Fibroblast of pulmonary artery (primary cell): Measurements from ENCODE around the gene ITGAV.

Experiments
- DNase-seq: peaks from one replicate; pipeline ENCODE4 v3.0.0-alpha.2; 2010; ENCODE audit warnings: low read depth
- H3K4me3 ChIP-seq: replicated peaks from 2 replicates; pipeline ENCODE4 v1.5.1; 2011; ENCODE audit warnings: low read depth, mild to moderate bottlenecking, control low read depth, low read length, moderate library complexity
- CTCF ChIP-seq: IDR thresholded peaks from 2 replicates; pipeline ENCODE4 v1.5.1; 2011; ENCODE audit warnings: mild to moderate bottlenecking, control low read depth, low read length, inconsistent platforms; ENCODE audit errors: missing control alignments

ITGAV gene

DNA sequence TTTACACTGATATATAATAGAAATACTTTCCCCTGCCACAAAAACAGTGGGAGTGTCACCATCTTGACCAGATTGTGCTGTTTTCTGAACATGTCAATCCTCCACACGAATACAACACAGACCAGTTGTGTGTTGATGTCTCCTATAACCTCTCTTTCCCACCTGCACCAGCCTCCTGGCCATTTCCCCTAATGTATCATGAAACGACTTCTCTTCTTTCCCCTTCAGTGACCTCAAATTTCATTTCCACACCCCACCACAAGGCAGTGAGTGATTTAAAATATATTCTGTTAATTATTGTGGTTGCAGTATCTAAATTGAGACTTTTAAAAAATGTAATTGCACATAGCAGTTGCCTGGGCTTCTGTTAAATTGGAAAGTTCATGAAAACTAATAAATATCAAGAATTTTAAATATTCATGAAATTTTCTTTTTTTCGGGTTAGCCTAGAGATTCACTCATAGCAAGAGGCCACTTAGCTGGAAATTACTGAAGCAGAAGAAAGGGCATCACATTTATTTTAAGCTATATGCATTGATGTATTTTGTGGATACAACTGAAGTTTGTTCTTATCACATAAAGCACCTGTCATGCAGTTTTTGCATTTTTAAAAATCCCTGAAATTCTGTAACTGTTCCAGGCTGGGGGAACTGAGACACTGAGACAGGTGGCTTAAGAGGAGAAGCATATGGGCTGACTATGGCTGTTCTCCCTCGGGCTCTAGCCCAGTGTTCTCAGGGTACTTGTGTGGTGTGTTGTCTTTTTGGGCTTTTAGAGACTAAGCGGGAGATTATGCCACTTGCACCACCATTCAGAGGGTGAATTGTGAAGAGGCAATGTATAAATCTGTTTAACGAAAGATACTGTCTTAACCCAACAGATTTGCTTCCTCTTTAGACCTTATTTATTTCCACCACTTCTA is 119.9 kb downstream of the ITGAV start:
- H3K4me3 ChIP-seq = no peak overlapping the region
- DNase-seq = no peak
- no peak for TF ChIP-seq CTCF

GRCh38 chr2:186713691-186714090 is 123.8 kb downstream of the ITGAV start:
- no peak for TF ChIP-seq CTCF
- DNase-seq = peak; percentile 10
- H3K4me3 ChIP-seq = no peak overlapping the region

GRCh38 chr2:186714611-186715010 is 124.8 kb downstream of the ITGAV start:
- H3K4me3 ChIP-seq = no peak overlapping the region
- TF ChIP-seq CTCF = no peak
- no peak for DNase-seq

DNA sequence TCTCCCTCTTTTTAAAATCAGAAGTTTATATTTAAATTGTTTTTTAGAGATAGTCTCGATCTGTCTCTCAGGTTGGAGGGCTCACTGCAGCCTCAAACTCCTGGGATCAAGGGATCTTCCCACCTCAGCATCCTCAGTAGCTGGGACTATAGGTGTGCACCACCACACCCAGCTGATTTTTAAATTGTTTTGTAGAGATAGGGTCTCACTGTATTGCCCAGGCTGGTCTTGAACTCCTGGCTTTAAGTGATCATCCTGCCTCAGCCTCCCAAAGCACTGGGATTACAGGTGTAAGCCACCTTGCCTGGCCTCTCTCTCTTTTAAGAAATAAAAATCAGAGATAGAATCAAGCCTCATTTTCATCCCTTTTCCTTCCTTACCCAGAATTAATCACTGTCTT is 126.1 kb downstream of the ITGAV start:
- TF ChIP-seq CTCF = no peak
- no peak for DNase-seq
- no peak overlapping the region for H3K4me3 ChIP-seq

DNA sequence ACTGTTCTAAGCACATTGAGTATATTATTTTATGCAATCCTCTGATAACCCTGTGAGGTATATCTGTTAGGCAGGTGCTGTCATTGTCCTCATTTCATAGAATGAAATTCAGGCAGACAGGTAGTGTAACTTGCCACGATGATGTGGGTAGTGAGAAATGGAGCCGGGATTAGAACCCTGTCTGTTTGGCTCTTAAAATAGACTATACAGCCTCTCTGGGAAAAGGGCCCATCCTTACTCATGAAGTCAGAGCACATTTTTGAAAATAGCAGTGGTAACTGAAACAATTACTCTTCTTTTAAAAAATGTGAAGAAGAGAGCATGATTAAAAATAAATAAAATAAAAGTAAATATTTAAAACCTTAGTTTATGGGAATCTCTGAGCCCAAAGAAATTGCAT is 127.0 kb downstream of the ITGAV start:
- TF ChIP-seq CTCF = no peak
- no peak for DNase-seq

DNA sequence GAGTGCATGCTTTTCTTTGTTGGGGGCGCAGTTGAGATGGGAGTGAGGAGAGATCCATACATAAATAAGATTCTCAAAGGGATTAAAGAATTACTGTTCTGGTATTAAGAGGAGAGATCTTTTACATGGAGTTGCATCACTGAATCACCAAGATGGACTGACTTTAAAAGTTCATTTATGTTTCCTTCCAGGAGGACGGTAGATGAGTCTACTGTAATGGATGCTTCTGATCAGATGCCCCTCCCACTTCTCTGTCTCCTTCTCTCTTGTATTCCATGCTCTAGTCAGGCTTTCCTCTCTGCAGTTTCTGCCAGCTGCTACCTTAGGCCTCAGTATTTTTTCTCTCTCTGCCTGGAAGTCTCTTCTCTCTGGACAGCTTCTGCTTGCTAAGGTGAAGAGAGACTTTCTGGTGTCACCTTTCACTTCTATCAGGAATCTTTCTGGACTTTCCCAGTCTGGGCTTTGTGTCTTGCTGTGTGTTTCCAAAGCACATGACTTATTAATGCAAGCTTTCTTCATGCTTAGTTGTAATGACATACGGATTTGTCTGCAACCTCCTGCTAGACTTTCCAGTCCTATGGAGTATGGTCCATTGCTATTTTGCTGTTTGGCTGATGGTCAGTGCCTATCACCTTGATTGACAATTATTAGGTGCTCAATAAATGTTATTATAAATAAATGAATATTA is 127.6 kb downstream of the ITGAV start:
- H3K4me3 ChIP-seq = no peak overlapping the region
- no peak for TF ChIP-seq CTCF
- no peak for DNase-seq

More for the DNA sequence above, 127.0 kb downstream of the ITGAV start:
- H3K4me3 ChIP-seq = no peak overlapping the region
